Hippocampal formation (tissue), 2 donors: Measurements from ENCODE around the gene ZNF793.
A peak's percentile ranks its signal among the peaks of the same experiment; 100 is the strongest.

Experiments
- DNase-seq, 2 donors: peaks; one replicate each; lab custom pipeline; 2025; lab: John Stamatoyannopoulos, UW

ZNF793 gene

GRCh38 chr19:37506387-37507166 is at the start of gene ZNF793:
TSS of gene ZNF793 (plus strand) at chr19:37506939. CDS start at chr19:37523440, 16,501 bp downstream.
- DNase-seq = peak; percentile 67 to 80

- no peak for DNase-seq
Measured at GRCh38 chr19:37466277-37466797, 40.4 kb upstream of the ZNF793 start.

- peak; percentile 86 to 94 for DNase-seq
Measured at GRCh38 chr19:37466798-37467607, 39.7 kb upstream of the ZNF793 start, which contains the start of gene ZNF569. TSS of gene ZNF569 (minus strand) at chr19:37467444. CDS start at chr19:37444921, 22,523 bp downstream.

GRCh38 chr19:37467608-37468090 is 39.1 kb upstream of the ZNF793 start:
- no peak for DNase-seq

GRCh38 chr19:37468961-37469777 is 37.6 kb upstream of the ZNF793 start, which contains the start of gene ZNF570:
TSS of gene ZNF570 (plus strand) at chr19:37469356. CDS start at chr19:37470355, 999 bp downstream.
- DNase-seq = peak; percentile 85 to 87

- no peak for DNase-seq
Measured at GRCh38 chr19:37470216-37470615, 36.5 kb upstream of the ZNF793 start.

GRCh38 chr19:37472165-37472564 is 34.6 kb upstream of the ZNF793 start:
- no peak for DNase-seq

DNA sequence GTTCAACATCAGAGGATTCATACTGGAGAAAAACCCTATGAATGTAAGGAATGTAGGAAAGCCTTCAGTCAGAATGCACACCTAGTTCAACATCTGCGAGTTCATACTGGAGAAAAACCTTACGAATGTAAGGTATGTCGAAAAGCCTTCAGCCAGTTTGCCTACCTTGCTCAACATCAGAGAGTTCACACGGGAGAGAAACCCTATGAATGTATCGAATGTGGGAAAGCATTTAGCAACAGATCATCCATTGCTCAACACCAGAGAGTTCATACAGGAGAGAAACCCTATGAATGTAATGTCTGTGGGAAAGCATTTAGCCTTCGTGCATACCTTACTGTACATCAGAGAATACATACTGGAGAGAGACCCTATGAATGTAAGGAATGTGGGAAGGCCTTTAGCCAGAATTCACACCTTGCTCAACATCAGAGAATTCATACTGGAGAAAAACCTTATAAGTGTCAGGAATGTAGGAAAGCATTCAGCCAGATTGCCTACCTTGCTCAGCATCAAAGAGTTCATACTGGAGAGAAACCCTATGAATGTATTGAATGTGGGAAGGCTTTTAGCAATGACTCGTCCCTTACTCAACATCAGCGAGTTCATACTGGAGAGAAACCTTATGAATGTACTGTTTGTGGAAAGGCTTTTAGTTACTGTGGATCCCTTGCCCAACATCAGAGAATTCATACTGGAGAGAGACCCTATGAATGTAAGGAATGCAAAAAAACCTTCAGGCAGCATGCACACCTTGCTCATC is 22.2 kb upstream of the ZNF793 start:
- DNase-seq = no peak

DNA sequence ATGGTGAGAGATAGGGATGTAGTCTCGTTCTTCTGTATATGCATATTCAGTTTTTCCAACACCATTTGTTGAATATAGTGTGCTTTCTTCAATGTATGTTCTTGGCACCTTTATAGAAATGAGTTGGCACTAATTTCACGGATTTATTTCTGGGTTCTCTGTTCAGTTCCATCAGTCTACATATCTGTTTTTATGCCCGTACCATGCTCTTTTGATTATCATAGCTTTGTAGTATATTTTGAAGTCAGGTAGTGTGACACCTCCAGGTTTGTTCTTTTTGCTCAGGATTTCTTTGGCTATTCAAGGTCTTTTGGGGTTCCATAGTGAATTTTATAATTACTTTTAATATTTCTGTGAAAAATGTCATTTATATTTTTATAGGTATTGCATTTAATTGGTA is 14.5 kb upstream of the ZNF793 start:
- no peak for DNase-seq

GRCh38 chr19:37505958-37506386 is 767 bp upstream of the ZNF793 start:
- peak in 1 of 2 donors; percentile 44 for DNase-seq

- no peak for DNase-seq
Measured at GRCh38 chr19:37507167-37507464, 377 bp downstream of the ZNF793 start.

DNA sequence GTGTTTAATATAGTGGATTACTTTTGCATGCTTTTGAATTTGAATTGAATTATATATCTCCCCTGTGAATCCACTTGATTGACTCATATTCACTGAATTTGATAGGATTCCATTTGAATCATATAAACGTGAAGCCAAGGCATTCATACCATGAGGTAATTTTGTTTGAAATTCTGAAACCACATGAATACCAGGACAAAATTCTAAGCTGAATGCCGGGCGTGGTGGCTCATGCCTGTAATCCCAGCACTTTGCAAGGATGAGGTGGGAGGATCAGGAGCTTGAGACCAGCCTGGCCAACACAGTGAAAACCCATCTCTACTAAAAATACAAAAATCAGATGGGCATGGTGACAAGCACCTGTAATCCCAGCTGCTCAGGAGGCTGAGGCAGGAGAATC is 4.4 kb downstream of the ZNF793 start:
- no peak for DNase-seq

DNA sequence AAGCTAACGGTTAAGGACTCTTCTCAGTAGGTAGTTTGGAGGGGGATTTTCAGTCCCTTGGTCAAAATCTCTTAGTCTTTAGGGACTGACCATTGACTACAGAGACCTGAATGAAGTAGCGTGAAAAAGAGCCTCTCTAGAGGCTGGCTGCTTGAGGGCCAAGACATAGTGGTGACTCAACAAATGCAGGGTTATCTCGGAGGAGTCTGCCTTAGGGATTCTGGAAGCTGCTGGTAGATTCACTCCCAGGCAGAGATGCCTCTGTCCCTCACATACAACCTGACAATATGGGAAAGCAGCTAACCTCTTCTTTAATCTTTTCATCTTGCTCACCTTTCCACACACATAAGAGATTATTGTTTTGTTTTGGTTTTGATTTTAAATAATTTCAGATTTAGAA is 5.1 kb downstream of the ZNF793 start:
- no peak for DNase-seq

DNA sequence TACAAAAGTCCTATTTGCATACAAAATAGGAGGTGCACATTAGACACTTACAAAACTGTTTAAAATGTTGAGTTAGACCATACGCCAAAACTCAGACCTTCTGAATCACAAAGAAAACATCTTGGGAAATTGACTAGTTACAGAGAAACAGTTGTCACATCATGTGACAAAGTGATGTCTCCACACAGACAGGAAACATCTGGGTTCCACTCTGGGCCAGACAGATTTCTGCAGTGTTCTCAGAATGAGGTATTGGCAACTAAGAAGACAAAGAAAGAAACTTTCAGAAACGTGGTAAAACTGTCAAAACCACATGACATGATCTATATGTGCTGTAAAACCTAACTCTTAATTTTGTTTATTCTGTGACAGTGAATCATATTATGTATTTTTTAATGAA is 6.7 kb downstream of the ZNF793 start:
- DNase-seq = no peak

GRCh38 chr19:37519890-37520289 is 13.2 kb downstream of the ZNF793 start:
- no peak for DNase-seq

DNA sequence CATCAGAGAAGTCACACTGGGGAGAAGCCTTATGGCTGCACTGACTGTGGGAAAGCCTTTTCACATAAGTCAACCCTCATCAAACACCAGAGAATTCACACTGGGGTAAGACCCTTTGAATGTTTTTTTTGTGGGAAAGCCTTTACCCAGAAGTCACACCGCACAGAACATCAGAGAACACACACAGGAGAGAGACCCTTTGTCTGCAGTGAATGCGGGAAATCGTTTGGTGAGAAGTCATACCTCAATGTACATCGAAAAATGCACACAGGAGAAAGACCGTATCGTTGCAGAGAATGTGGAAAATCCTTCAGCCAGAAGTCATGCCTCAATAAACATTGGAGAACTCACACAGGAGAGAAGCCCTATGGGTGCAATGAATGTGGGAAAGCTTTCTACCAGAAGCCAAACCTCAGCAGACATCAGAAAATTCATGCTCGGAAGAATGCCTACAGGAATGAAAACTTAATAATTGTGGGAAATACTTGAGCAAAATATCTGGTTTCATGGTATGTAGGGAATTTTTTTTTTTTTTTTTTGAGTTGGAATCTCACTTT is 30.7 kb downstream of the ZNF793 start:
- no peak for DNase-seq

GRCh38 chr19:37551129-37551993 is 44.6 kb downstream of the ZNF793 start:
- DNase-seq = no peak

GRCh38 chr19:37563518-37563917 is 56.8 kb downstream of the ZNF793 start:
- DNase-seq = no peak

GRCh38 chr19:37564624-37565369 is 58.1 kb downstream of the ZNF793 start:
- DNase-seq = no peak
